ENCODE results near the gene SNX9.

Gene SNX9

DNA sequence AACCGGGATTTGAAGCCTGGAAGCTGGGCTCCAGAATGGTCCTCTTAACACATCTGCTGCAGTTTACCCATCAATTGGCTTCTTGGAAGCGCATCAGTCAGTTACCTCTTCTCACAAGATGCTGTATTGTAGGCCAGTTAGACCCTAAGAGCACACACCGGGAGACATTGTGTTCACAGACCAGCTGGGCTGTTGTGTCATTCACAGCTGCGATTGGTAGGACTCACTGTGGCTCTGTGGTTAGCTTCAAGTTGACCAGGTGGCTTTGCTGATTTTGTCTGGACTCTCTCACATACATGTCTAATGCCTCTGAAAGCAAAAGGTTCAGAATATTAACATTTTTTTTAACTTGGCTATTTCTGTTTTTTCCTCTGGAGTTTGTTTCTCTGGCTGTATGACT is 64.8 kb downstream of the SNX9 start:
- Histone ChIP-seq H3K4me2 (ENCODE audit: low read depth, low read length, poor library complexity, severe bottlenecking) (no peak overlapping the region), H3K36me3 (ENCODE audit: insufficient read depth, low read length) (no peaks in the 10 kb centered on the region), H3K9me2 (replicated peaks; ENCODE audit: low read depth, low read length) (no peaks in the 10 kb centered on the region), H4K20me1 (ENCODE audit: insufficient read depth, low read length, poor library complexity, severe bottlenecking) (no peaks in the 10 kb centered on the region), H3K79me2 (ENCODE audit: insufficient read depth, low read length) (no peaks in the 10 kb centered on the region), H3K9ac (ENCODE audit: low read depth, low read length, poor library complexity, severe bottlenecking) (no peak overlapping the region), H3K4me1 (ENCODE audit: insufficient read depth, low read length, poor library complexity, severe bottlenecking) (no peaks in the 10 kb centered on the region), H3F3A (ENCODE audit: low read depth) (no peaks in the 10 kb centered on the region), H3K9me3 (ENCODE audit: insufficient read depth, low read depth, low read length) (no peaks in the 10 kb centered on the region), H2AFZ (ENCODE audit: low read length) (no peak overlapping the region), H3K4me3 (ENCODE audit: low read length, poor library complexity, severe bottlenecking) (no peak overlapping the region), H3K27me3 (ENCODE audit: insufficient read depth, low read length, poor library complexity, severe bottlenecking) (no peaks in the 10 kb centered on the region)
- TF ChIP-seq, protein P1, sequence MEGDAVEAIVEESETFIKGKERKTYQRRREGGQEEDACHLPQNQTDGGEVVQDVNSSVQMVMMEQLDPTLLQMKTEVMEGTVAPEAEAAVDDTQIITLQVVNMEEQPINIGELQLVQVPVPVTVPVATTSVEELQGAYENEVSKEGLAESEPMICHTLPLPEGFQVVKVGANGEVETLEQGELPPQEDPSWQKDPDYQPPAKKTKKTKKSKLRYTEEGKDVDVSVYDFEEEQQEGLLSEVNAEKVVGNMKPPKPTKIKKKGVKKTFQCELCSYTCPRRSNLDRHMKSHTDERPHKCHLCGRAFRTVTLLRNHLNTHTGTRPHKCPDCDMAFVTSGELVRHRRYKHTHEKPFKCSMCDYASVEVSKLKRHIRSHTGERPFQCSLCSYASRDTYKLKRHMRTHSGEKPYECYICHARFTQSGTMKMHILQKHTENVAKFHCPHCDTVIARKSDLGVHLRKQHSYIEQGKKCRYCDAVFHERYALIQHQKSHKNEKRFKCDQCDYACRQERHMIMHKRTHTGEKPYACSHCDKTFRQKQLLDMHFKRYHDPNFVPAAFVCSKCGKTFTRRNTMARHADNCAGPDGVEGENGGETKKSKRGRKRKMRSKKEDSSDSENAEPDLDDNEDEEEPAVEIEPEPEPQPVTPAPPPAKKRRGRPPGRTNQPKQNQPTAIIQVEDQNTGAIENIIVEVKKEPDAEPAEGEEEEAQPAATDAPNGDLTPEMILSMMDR (conservative IDR thresholded peaks at IDR 0.05; ENCODE audit: low read length) = no peak
- TF ChIP-seq EZH2phosphoT487 (IDR thresholded peaks at IDR 0.05; ENCODE audit: borderline replicate concordance) = no peak

DNA sequence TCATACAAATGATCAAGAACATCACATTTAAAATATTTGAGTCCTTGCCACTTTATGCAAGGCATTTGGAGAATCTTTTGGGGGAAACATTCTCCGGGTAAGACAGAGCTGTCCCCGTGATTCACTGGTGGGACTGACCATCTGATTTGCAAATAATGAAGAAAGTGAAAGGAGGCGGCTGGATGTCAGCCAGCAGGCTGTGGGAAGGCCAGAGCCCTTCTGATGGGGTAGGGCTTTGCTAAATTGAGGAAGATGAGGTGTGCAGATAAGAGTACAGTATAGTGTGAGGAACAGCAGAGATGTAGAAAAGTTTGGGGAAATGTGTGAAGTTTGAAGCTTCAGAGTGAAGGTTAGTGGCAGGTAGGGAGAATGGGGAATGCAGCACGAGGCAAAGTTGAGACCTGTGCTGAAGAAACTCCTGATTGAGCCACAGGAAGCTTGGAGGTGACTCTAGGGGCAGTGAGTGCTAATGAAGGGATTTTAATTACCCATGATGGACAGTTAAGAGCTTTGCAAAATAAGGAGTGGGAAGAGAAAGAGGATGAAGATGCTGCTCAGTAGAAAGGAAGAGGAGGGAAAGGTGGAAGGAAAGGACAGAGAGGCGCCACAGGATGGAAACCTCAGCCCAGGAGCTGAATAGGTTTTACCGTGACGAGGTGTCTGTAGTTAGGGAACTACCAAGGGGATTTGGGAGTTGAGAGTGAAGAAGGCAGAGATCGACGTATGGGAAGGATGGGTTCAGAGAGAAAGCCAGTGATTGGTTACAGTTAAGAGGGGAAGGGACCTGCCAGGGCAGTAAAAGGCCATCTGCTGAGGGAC is 68.7 kb downstream of the SNX9 start:
- no peak overlapping the region for H2AFZ ChIP-seq (ENCODE audit: low read length)
- H3K4me1 ChIP-seq (ENCODE audit: insufficient read depth, low read length, poor library complexity, severe bottlenecking) = no peaks in the 10 kb centered on the region
- no peaks in the 10 kb centered on the region for H3K9me3 ChIP-seq (ENCODE audit: insufficient read depth, low read depth, low read length)
- no peaks in the 10 kb centered on the region for H3K79me2 ChIP-seq (ENCODE audit: insufficient read depth, low read length)
- H3K4me3 ChIP-seq (ENCODE audit: low read length, poor library complexity, severe bottlenecking) = no peak overlapping the region
- no peaks in the 10 kb centered on the region for H3K36me3 ChIP-seq (ENCODE audit: insufficient read depth, low read length)
- no peaks in the 10 kb centered on the region for H4K20me1 ChIP-seq (ENCODE audit: insufficient read depth, low read length, poor library complexity, severe bottlenecking)
- no peaks in the 10 kb centered on the region for H3K27me3 ChIP-seq (ENCODE audit: insufficient read depth, low read length, poor library complexity, severe bottlenecking)
- H3K9ac ChIP-seq (ENCODE audit: low read depth, low read length, poor library complexity, severe bottlenecking) = no peak overlapping the region
- no peak for TF ChIP-seq EZH2phosphoT487 (IDR thresholded peaks at IDR 0.05; ENCODE audit: borderline replicate concordance)
- TF ChIP-seq, protein P1 (conservative IDR thresholded peaks at IDR 0.05; ENCODE audit: low read length) = no peak
- H3K9me2 ChIP-seq (replicated peaks; ENCODE audit: low read depth, low read length) = no peaks in the 10 kb centered on the region
- no peak overlapping the region for H3K4me2 ChIP-seq (ENCODE audit: low read depth, low read length, poor library complexity, severe bottlenecking)
- no peaks in the 10 kb centered on the region for H3F3A ChIP-seq (ENCODE audit: low read depth)

DNA sequence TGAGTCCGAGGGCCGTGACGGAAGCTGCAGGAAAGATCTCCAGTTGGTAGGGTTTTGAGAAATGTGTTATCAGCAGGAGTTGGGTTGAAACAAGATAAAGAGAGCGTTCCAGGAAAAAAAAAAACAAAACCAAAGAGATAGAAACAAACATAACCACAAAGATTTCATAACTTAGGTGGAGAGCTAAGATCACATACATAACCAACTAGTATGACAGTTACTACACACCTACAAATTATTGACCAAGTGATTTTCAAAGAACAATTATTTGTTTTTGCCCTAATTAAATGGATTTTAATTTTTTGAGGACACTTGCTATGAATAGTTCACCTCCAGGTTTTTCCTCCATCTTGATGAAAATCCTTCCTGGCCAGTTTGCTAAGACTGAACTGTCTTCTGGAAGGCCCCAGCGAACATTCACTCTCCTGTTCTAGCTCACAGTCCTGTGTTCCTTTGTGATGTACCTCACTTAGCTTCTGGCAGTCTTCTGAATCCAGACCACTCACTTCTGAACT is 69.4 kb downstream of the SNX9 start:
- H3K36me3 ChIP-seq (ENCODE audit: insufficient read depth, low read length) = no peaks in the 10 kb centered on the region

More for the DNA sequence above, 69.4 kb downstream of the SNX9 start:
- Histone ChIP-seq H3K4me1 (ENCODE audit: insufficient read depth, low read length, poor library complexity, severe bottlenecking) (no peaks in the 10 kb centered on the region), H2AFZ (ENCODE audit: low read length) (no peak overlapping the region), H3K9me2 (replicated peaks; ENCODE audit: low read depth, low read length) (no peaks in the 10 kb centered on the region), H3K9ac (ENCODE audit: low read depth, low read length, poor library complexity, severe bottlenecking) (no peak overlapping the region), H3K9me3 (ENCODE audit: insufficient read depth, low read depth, low read length) (no peaks in the 10 kb centered on the region), H3K4me2 (ENCODE audit: low read depth, low read length, poor library complexity, severe bottlenecking) (no peak overlapping the region), H3K27me3 (ENCODE audit: insufficient read depth, low read length, poor library complexity, severe bottlenecking) (no peaks in the 10 kb centered on the region), H3F3A (ENCODE audit: low read depth) (no peaks in the 10 kb centered on the region), H3K79me2 (ENCODE audit: insufficient read depth, low read length) (no peaks in the 10 kb centered on the region), H3K4me3 (ENCODE audit: low read length, poor library complexity, severe bottlenecking) (no peak overlapping the region), H4K20me1 (ENCODE audit: insufficient read depth, low read length, poor library complexity, severe bottlenecking) (no peaks in the 10 kb centered on the region)
- no peak for TF ChIP-seq EZH2phosphoT487 (IDR thresholded peaks at IDR 0.05; ENCODE audit: borderline replicate concordance)
- TF ChIP-seq, protein P1 (conservative IDR thresholded peaks at IDR 0.05; ENCODE audit: low read length) = no peak
